Measurements from ENCODE around the gene QKI.

GRCh38 chr6:163455552-163455951 is 41.0 kb downstream of the QKI start:
- TF ChIP-seq CTCF (IDR thresholded peaks at IDR 0.05) (no peak), POLR2AphosphoS5 (IDR thresholded peaks at IDR 0.05) (no peak)
